MM.1S (cell line): Measurements from ENCODE around the gene GALM.

Source experiments
- EZH2 ChIP-seq: fragments of 300-600 bp; sonication (generic); optimal IDR thresholded peaks from 2 replicates; pipeline ENCODE3; 2017; ENCODE audit warnings: low read depth, mild to moderate bottlenecking, antibody characterized with exemption, low read length, mixed read lengths
- EZH2phosphoT487 ChIP-seq: fragments of 300-600 bp; sonication (generic); IDR thresholded peaks from 2 replicates; pipeline ENCODE4 v1.6.1; 2018; ENCODE audit warnings: antibody characterized with exemption, low read length
- TF ChIP-seq, protein P1 (sequence below): fragments of 300-600 bp; sonication (generic); IDR thresholded peaks from 2 replicates; pipeline ENCODE4 v1.5.1; 2016; ENCODE audit warnings: antibody characterized with exemption, low read length, mixed read lengths

DNA sequence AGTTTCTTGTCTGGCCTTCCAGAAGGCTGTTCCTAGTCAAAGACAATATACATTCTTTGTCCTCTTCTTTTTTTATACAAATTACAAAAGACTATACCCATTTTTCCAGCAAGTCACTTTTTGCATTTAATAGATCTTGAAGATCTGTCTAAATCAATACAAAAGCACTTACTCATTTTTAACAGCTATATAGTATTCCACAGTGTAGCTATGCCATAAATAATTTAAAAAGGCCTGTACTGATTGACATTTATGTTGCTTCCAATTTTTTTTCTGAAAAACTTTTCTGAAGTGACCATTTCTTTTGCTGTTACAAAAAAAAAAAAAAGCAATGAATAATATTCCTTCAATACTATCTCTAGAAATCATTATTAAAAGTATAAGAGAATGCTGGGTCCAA, 32.9 kb upstream of the GALM start:
- TF ChIP-seq, protein P1, sequence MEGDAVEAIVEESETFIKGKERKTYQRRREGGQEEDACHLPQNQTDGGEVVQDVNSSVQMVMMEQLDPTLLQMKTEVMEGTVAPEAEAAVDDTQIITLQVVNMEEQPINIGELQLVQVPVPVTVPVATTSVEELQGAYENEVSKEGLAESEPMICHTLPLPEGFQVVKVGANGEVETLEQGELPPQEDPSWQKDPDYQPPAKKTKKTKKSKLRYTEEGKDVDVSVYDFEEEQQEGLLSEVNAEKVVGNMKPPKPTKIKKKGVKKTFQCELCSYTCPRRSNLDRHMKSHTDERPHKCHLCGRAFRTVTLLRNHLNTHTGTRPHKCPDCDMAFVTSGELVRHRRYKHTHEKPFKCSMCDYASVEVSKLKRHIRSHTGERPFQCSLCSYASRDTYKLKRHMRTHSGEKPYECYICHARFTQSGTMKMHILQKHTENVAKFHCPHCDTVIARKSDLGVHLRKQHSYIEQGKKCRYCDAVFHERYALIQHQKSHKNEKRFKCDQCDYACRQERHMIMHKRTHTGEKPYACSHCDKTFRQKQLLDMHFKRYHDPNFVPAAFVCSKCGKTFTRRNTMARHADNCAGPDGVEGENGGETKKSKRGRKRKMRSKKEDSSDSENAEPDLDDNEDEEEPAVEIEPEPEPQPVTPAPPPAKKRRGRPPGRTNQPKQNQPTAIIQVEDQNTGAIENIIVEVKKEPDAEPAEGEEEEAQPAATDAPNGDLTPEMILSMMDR: no peak
- TF ChIP-seq EZH2phosphoT487 (no peak), EZH2 (no peak)
